Ovary (tissue), 10 donors: Measurements from ENCODE around the gene ID2. TPM values are rescaled to one million over a fixed set of nuclear protein-coding genes. Genes with fewer than 3 reads are reported as not detected.
A peak's percentile ranks its signal among the peaks of the same experiment; 100 is the strongest.

Experiments used
- DNase-seq, 5 donors: peaks; one replicate each; pipeline ENCODE4 v3.0.0-alpha.2; 2019 to 2020
- H3K27ac ChIP-seq, 2 donors: fragments of 200-600 bp; one replicate each; pipeline versions ENCODE4 v1.5.1 to v1.8.0; 2019 to 2022
- H3K27me3 ChIP-seq: fragments of 200-600 bp; one replicate; pipeline ENCODE4 v1.8.0; 2022
- H3K36me3 ChIP-seq: fragments of 200-600 bp; sonication (generic); one replicate; pipeline ENCODE4 v1.5.1; 2019
- H3K4me1 ChIP-seq: one replicate; pipeline ENCODE4 v1.8.1; 2013; ENCODE audit warnings: mild to moderate bottlenecking, moderate library complexity; ENCODE audit not compliant: insufficient read depth
- H3K4me3 ChIP-seq: fragments of 200-600 bp; sonication (generic); one replicate; pipeline ENCODE4 v1.5.1; 2017
- H3K9me3 ChIP-seq, 2 donors: fragments of 200-600 bp in 1 of 2; sonication (generic) in 1 of 2; one replicate each; pipeline versions ENCODE4 v1.5.1 to v1.8.1; 2013 to 2019; ENCODE audit warnings: mild to moderate bottlenecking in 1 of 2, moderate library complexity in 1 of 2
- CTCF ChIP-seq, 3 donors: fragments of 450-650 bp in 2 of 3; fragments of 200-600 bp in 1 of 3; IDR thresholded peaks; one replicate each; pipeline versions ENCODE4 v1.5.1 to v1.8.0; 2016 to 2022; ENCODE audit warnings: antibody characterized with exemption in 3 of 3, mild to moderate bottlenecking in 1 of 3
- EP300 ChIP-seq: sonication (generic); formaldehyde crosslinking; IDR thresholded peaks from one replicate; pipeline ENCODE4 v1.6.1; 2017; ENCODE audit warnings: antibody characterized with exemption
- POLR2A ChIP-seq: fragments of 450-650 bp; IDR thresholded peaks from one replicate; pipeline ENCODE4 v1.6.1; 2017; ENCODE audit warnings: antibody characterized with exemption, mild to moderate bottlenecking, moderate library complexity
- WGBS, 3 donors: extraction: QIAGEN DNeasy Blood & Tissue Kit in 1 of 3; methylation state at CpG; one replicate each; pipeline versions ENCODE4 v1.1.5 to v1.1.7; 2013 to 2017; 5-methylcytosine and 5-hydroxymethylcytosine counted together
- intact Hi-C, 4 donors: fragments of 100-400 bp; cut with DNase I; formaldehyde crosslinking; loops; one replicate each; pipeline versions ENCODE4 v1.11.0 to v1.15.1; 2022 to 2023
- long read RNA-seq, 3 donors: library from polyadenylated mRNA in 2 of 3; unstranded in 2 of 3; transcript quantifications; one replicate each; pipeline ENCODE4 v2.0.0 and lab custom pipeline, GENCODE V29; 2021 to 2026
- polyA plus RNA-seq, 2 donors: library from polyadenylated mRNA; stranded (reverse); fragments of 200-250 nt in 1 of 2; fragments of 350-450 nt in 1 of 2; fragmentation: Illumina TruSeq in 1 of 2; extraction: RNeasy Lipid Tissue Mini Kit (QIAGEN cat#74804) in 1 of 2; gene quantifications; one replicate each; pipeline ENCODE4 v1.2.3, GENCODE V29; 2013 to 2014
- total RNA-seq, 7 donors: library from RNA; depleted of rRNA in 2 of 7; stranded (reverse); fragments of >200 nt in 2 of 7; fragmentation: NEBNext Ultra II Directional in 3 of 7; extraction: Animal tissue kit (Norgen Biotek cat#: 25700) in 3 of 7; gene quantifications; one replicate each; pipeline versions ENCODE4 v1.1.0 to v1.2.4, GENCODE V29; 2016 to 2023
- donor health status: DM: no; HTN: no; CAD: no; lungs with moderate emphysema.
- donor health status: DM: no; HTN: no; CAD: no.
- donor health status: Bipolar disorder and iron deficiency.
- donor health status: DM: yes; HTN: yes; CAD: no.
- donor health status: DM: no; HTN: no; CAD: no.
- donor health status: DM: yes; HTN: yes; CAD: no.

The ID2 gene
- total RNA-seq (100 to 1,000 TPM in 5 of 7 donors, 10 to 100 TPM in 2; 68.5 to 897 (median 168) TPM), polyA plus RNA-seq (100 to 1,000 TPM; 111 to 315 TPM)
- long read RNA-seq, donor 1, transcript ID2-203 (3 exons, 1,362 nt), result major isoform, 123 of 135 reads
- long read RNA-seq, donor 1, partial matches to known transcripts, result 0 of 135 reads
- long read RNA-seq, donor 1, other reads (novel, unspliced or antisense), result 12 of 135 reads
- long read RNA-seq, donor 2, transcript ID2-203 (3 exons, 1,362 nt), result major isoform, 36 of 40 reads
- long read RNA-seq, donor 2, partial matches to known transcripts, result 0 of 40 reads
- long read RNA-seq, donor 2, other reads (novel, unspliced or antisense), result 0 of 40 reads
- long read RNA-seq, donor 3, transcript ID2-203 (3 exons, 1,362 nt), result major isoform, 20 of 24 reads
- long read RNA-seq, donor 3, partial matches to known transcripts, result 0 of 24 reads
- long read RNA-seq, donor 3, other reads (novel, unspliced or antisense), result 4 of 24 reads

GRCh38 chr2:8681786-8682692, at the start of gene ID2:
TSS of gene ID2 (plus strand) at chr2:8682056. CDS start at chr2:8682166, 110 bp downstream.
- H3K9me3 ChIP-seq, result no peaks in the 10 kb centered on the region
- 0 to 1% (median 0%) methylated on average over 55 to 69 of the region's 70 CpGs for WGBS, 3 donors
- peak; percentile 99 for TF ChIP-seq POLR2A
- no peak for TF ChIP-seq EP300
- peak in 2 of 3 donors; percentile 9 to 21 for TF ChIP-seq CTCF (IDR thresholded peaks at IDR 0.05)
- intact Hi-C loops, result loop anchor here in 3 of 4 donors (5.0 to 10.0 kb wide), 7 partner anchors 145 to 1257 kb away; no protein-coding TSS in a partner anchor
- H3K4me1 ChIP-seq, result no peaks in the 10 kb centered on the region
- DNase-seq, result peak; percentile 99 to 100 (median 99)
- no peaks in the 10 kb centered on the region for H3K27me3 ChIP-seq
- H3K27ac ChIP-seq, result peak within 1 kb of the TSS; percentile 58 to 97
- H3K4me3 ChIP-seq, result peak within 1 kb of the TSS; percentile 73
- no peaks in the 10 kb centered on the region for H3K36me3 ChIP-seq

GRCh38 chr2:8632755-8633154, 49.1 kb upstream of the ID2 start:
- Histone ChIP-seq H3K36me3 (no peaks in the 10 kb centered on the region), H3K27ac (no peak overlapping the region), H3K4me1 (peaks cover 12% of the 10 kb centered on the region), H3K9me3 (no peaks in the 10 kb centered on the region), H3K27me3 (no peaks in the 10 kb centered on the region), H3K4me3 (no peak overlapping the region)
- no peak for DNase-seq
- intact Hi-C loops, result no loop called here
- WGBS, 3 donors, result 87 to 96% (median 92%) methylated on average over 11 of the region's 11 CpGs
- TF ChIP-seq EP300 (no peak), POLR2A (no peak), CTCF (IDR thresholded peaks at IDR 0.05) (no peak)

DNA sequence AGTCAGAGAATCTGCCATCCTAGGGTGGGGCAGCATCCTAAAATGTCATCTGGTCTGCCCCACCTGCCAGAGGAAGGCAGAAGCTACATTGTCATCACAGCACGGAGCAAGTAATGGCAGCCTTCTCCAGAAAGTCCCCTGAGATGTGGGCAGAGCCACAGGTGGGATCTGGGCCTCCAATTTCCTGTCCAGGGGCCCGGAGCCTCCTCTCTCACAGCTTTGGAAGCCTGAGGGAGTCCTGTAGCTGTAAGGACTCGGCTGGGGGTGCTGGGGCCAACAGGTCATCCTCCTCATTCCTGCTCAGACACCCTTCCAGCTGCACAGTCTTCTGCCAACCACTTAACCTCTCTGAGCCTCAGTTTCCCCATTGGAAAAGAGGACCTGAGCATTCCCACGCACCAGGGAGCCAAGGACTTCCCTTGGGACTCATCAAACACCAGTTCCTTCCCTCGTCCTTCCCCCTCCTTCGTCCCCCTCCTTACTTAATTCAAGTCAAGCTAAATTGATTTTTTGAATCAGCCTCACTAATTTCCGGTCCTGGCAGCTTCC, 48.6 kb upstream of the ID2 start:
- Histone ChIP-seq H3K9me3 (no peaks in the 10 kb centered on the region), H3K4me3 (no peak overlapping the region), H3K36me3 (no peaks in the 10 kb centered on the region), H3K27me3 (no peaks in the 10 kb centered on the region), H3K27ac (no peak overlapping the region), H3K4me1 (peaks cover 12% of the 10 kb centered on the region)
- intact Hi-C loops, result no loop called here
- WGBS, 3 donors, result 65 to 81% (median 81%) methylated on average over 7 of the region's 7 CpGs
- no peak for DNase-seq
- TF ChIP-seq CTCF (IDR thresholded peaks at IDR 0.05) (no peak), POLR2A (no peak), EP300 (no peak)

GRCh38 chr2:8633735-8634313, 48.0 kb upstream of the ID2 start:
- intact Hi-C loops, result no loop called here

More at GRCh38 chr2:8633735-8634313, 48.0 kb upstream of the ID2 start:
- TF ChIP-seq POLR2A, result no peak
- TF ChIP-seq CTCF (IDR thresholded peaks at IDR 0.05), result no peak
- TF ChIP-seq EP300, result no peak
- no peaks in the 10 kb centered on the region for H3K36me3 ChIP-seq
- no peak overlapping the region for H3K27ac ChIP-seq
- no peak for DNase-seq
- H3K9me3 ChIP-seq, result no peaks in the 10 kb centered on the region
- no peak overlapping the region for H3K4me3 ChIP-seq
- H3K4me1 ChIP-seq, result peaks cover 12% of the 10 kb centered on the region
- 28 to 46% (median 34%) methylated on average over 14 of the region's 14 CpGs for WGBS, 3 donors
- no peaks in the 10 kb centered on the region for H3K27me3 ChIP-seq
